ENCODE data around the gene TDRD10.

TDRD10 gene

DNA sequence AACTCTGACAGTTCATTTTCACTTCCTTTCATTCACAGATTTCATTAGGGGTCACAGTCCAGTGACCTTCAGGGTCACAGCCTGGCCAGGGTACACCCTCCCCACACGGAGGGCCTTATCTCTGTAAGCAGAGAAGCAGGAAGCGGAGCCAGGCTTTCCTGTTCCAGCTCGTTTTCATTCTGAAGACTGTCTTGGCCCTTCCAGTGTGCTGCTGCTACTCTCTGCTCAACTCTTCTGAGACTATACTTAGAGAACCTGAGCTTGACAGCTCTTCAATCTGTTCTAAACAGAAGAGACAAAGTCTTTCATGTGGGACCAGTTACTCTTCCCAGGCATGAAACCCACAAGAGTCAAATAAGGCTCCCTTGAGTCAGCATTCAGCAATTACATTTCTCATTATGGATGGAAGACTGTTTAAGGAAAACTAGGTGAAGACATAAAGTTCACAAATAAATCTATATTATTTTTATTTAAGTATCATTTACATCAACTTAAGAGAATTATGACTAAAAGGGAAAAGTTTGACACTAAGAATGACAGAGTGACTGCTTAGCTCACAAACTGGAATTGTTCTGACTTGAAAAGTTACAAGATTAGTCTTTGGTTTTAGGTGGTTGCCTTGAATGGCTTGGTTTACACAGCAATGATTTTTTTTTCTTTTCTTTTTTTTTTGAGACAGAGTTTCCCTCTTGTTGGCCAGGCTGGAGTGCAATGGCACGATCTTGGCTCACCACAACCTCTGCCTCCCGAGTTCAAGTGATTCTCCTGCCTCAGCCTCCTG lies 4.8 kb upstream of the TDRD10 start:
- Histone ChIP-seq H3K4me2 (ENCODE audit: low read length) (no peak overlapping the region), H3K36me3 (ENCODE audit: insufficient read depth, low read length) (no peaks in the 10 kb centered on the region), H3K4me1 (ENCODE audit: control insufficient read depth, insufficient read depth, low read length) (peaks cover 6% of the 10 kb centered on the region), H3K4me3 (ENCODE audit: low read length) (no peak overlapping the region), H3K27me3 (ENCODE audit: control insufficient read depth, insufficient read depth, low read length) (peaks cover 83% of the 10 kb centered on the region), H3K9me3 (replicated peaks; ENCODE audit: low read length) (no peaks in the 10 kb centered on the region), H3K9ac (ENCODE audit: low read depth, low read length) (no peak overlapping the region)

GRCh38 chr1:154499446-154499845 lies 2.6 kb upstream of the TDRD10 start:
- H3K27me3 ChIP-seq (ENCODE audit: control insufficient read depth, insufficient read depth, low read length), result peaks cover 84% of the 10 kb centered on the region
- no peak overlapping the region for H3K4me3 ChIP-seq (ENCODE audit: low read length)
- no peaks in the 10 kb centered on the region for H3K9me3 ChIP-seq (replicated peaks; ENCODE audit: low read length)
- no peak overlapping the region for H3K9ac ChIP-seq (ENCODE audit: low read depth, low read length)
- peaks cover 6% of the 10 kb centered on the region for H3K4me1 ChIP-seq (ENCODE audit: control insufficient read depth, insufficient read depth, low read length)
- H3K36me3 ChIP-seq (ENCODE audit: insufficient read depth, low read length), result no peaks in the 10 kb centered on the region
- H3K4me2 ChIP-seq (ENCODE audit: low read length), result no peak overlapping the region

DNA sequence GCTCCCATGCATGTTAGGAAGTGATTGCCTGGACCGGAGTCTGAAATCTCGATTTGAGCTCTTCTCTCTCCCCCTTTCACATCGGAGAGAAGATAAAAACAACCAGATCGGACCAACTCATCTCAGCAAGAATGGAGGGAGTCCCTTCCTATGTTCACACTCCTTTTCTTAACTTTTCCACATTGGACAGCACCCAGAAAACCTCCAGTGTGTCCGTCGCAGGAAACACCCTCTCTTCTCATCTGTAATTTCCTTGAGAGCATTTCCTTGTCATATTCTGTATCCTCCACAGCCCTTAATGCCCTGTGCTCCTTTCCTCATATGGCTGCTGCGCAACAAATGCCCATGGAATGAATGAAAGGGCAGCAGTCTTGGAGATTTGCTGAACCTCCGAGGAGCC lies 1.5 kb upstream of the TDRD10 start:
- H3K4me2 ChIP-seq (ENCODE audit: low read length), result no peak overlapping the region
- H3K4me1 ChIP-seq (ENCODE audit: control insufficient read depth, insufficient read depth, low read length), result peaks cover 6% of the 10 kb centered on the region
- H3K9ac ChIP-seq (ENCODE audit: low read depth, low read length), result no peak overlapping the region
- H3K4me3 ChIP-seq (ENCODE audit: low read length), result no peak overlapping the region
- H3K36me3 ChIP-seq (ENCODE audit: insufficient read depth, low read length), result no peaks in the 10 kb centered on the region
- H3K9me3 ChIP-seq (replicated peaks; ENCODE audit: low read length), result no peaks in the 10 kb centered on the region
- H3K27me3 ChIP-seq (ENCODE audit: control insufficient read depth, insufficient read depth, low read length), result peaks cover 87% of the 10 kb centered on the region

DNA sequence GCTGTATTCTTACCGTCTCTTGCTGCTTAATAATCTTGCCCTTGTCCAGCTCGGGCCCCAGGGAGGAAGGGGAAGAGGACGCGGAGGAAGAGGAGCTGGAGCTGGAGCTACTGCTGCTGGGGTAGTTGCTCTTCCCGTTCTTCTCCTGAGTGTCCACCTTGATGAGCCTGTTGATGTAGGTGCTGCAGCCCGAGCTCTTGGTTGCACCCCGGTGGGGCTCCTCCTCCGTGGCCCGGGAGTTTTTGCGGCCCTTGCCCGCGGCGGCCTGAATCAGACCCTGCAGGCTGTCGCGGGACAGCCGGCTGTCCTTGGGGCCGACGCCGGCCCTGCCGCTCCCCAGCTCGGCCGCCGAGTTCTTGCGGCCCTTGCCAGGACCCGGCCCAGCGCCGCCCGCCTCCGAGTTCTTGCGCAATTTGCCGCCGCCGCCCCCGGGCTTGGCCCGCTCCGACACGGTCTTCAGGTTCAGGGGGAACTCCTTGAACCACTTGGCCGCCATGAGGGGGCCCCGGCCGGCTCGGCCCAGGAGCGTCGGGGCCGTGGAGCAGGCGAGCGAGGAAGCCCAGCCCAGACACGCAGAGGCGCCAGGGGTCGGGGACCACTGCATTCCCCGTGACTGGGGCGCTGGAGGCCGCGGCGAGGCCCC lies 475 bp upstream of the TDRD10 start:
- H3K9ac ChIP-seq (ENCODE audit: low read depth, low read length), result no peak overlapping the region
- peaks cover 87% of the 10 kb centered on the region for H3K27me3 ChIP-seq (ENCODE audit: control insufficient read depth, insufficient read depth, low read length)
- H3K4me3 ChIP-seq (ENCODE audit: low read length), result no peak overlapping the region
- peak overlapping the region; percentile 57 for H3K4me2 ChIP-seq (ENCODE audit: low read length)
- no peaks in the 10 kb centered on the region for H3K9me3 ChIP-seq (replicated peaks; ENCODE audit: low read length)
- no peaks in the 10 kb centered on the region for H3K36me3 ChIP-seq (ENCODE audit: insufficient read depth, low read length)
- H3K4me1 ChIP-seq (ENCODE audit: control insufficient read depth, insufficient read depth, low read length), result peaks cover 6% of the 10 kb centered on the region

GRCh38 chr1:154502744-154503115 lies 711 bp downstream of the TDRD10 start:
- no peaks in the 10 kb centered on the region for H3K36me3 ChIP-seq (ENCODE audit: insufficient read depth, low read length)
- peaks cover 6% of the 10 kb centered on the region for H3K4me1 ChIP-seq (ENCODE audit: control insufficient read depth, insufficient read depth, low read length)
- H3K4me2 ChIP-seq (ENCODE audit: low read length), result no peak overlapping the region
- H3K27me3 ChIP-seq (ENCODE audit: control insufficient read depth, insufficient read depth, low read length), result peaks cover 89% of the 10 kb centered on the region
- H3K4me3 ChIP-seq (ENCODE audit: low read length), result no peak overlapping the region
- H3K9ac ChIP-seq (ENCODE audit: low read depth, low read length), result no peak overlapping the region
- H3K9me3 ChIP-seq (replicated peaks; ENCODE audit: low read length), result no peaks in the 10 kb centered on the region

DNA sequence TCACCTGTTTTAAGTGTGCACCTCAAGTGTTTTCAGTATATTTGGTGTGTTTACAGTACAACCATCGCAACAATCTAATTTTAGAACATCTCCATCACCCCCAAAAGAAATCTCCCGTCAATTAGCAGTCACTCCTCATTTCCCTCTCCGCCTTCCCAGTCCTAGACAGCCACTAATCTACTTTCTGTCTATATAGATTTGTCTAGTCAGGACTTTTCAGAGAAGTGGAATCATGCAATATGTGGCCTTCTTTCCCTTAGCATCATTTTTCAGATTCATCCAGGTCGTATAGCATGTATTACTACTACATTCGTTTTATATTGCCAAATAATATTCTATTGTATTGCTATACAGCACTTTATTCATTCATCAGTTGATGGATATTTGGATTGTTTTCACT lies 1.9 kb downstream of the TDRD10 start:
- no peak overlapping the region for H3K4me3 ChIP-seq (ENCODE audit: low read length)
- H3K36me3 ChIP-seq (ENCODE audit: insufficient read depth, low read length), result no peaks in the 10 kb centered on the region
- H3K4me2 ChIP-seq (ENCODE audit: low read length), result no peak overlapping the region
- no peak overlapping the region for H3K9ac ChIP-seq (ENCODE audit: low read depth, low read length)
- peaks cover 94% of the 10 kb centered on the region for H3K27me3 ChIP-seq (ENCODE audit: control insufficient read depth, insufficient read depth, low read length)
- peaks cover 6% of the 10 kb centered on the region for H3K4me1 ChIP-seq (ENCODE audit: control insufficient read depth, insufficient read depth, low read length)
- H3K9me3 ChIP-seq (replicated peaks; ENCODE audit: low read length), result no peaks in the 10 kb centered on the region

- H3K4me1 ChIP-seq (ENCODE audit: control insufficient read depth, insufficient read depth, low read length), result no peaks in the 10 kb centered on the region
- H3K4me3 ChIP-seq (ENCODE audit: low read length), result no peak overlapping the region
- no peak overlapping the region for H3K9ac ChIP-seq (ENCODE audit: low read depth, low read length)
- H3K4me2 ChIP-seq (ENCODE audit: low read length), result no peak overlapping the region
- H3K36me3 ChIP-seq (ENCODE audit: insufficient read depth, low read length), result no peaks in the 10 kb centered on the region
- H3K27me3 ChIP-seq (ENCODE audit: control insufficient read depth, insufficient read depth, low read length), result peaks cover 65% of the 10 kb centered on the region
- no peaks in the 10 kb centered on the region for H3K9me3 ChIP-seq (replicated peaks; ENCODE audit: low read length)
These were observed 10.7 kb downstream of the TDRD10 start for GRCh38 chr1:154512760-154513159.

DNA sequence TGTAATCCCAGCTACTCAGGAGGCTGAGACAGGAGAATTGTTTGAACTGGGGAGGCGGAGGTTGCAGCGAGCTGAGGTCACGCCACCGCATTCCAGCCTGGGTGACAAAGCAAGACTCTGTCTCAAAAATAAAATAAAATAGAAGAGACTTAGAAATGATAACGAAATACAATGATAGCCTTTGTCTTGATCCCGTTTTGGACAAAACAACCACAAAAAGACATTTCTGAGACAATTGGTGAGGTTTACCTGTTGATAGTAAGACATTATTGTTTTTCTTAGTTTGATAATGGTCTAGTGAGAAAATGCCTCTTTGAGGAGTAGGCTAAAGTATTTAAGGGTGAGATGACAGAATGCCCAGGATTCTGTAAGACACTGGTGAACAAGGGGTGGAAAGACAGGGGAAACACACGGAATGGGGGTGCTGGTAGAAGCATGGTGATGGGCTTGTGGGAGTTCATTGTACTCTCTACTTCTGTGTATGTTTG lies 12.1 kb downstream of the TDRD10 start:
- Histone ChIP-seq H3K9ac (ENCODE audit: low read depth, low read length) (no peak overlapping the region), H3K36me3 (ENCODE audit: insufficient read depth, low read length) (no peaks in the 10 kb centered on the region)

DNA sequence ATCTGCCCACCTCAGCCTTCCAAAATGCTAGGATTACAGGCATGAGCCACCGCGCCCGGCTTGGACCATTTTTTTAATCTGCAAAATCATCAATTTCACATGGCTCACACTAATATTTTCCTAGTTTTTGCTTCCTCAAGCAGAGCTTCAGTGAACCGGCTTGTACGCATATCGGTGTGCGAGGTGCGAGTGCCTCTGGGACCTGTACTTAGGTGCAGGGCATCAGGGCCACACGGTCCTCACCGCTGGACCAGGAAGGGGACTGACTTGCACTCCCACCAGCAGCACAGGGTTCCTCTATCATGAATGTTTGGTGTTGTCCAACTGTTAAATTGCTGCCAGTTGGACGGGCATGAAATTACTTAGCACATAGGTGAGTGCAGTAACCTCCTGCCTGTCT lies 15.6 kb downstream of the TDRD10 start:
- Histone ChIP-seq H3K4me2 (ENCODE audit: low read length) (no peak overlapping the region), H3K27me3 (ENCODE audit: control insufficient read depth, insufficient read depth, low read length) (peaks cover 87% of the 10 kb centered on the region), H3K36me3 (ENCODE audit: insufficient read depth, low read length) (no peaks in the 10 kb centered on the region), H3K9me3 (replicated peaks; ENCODE audit: low read length) (no peaks in the 10 kb centered on the region), H3K9ac (ENCODE audit: low read depth, low read length) (no peak overlapping the region), H3K4me1 (ENCODE audit: control insufficient read depth, insufficient read depth, low read length) (no peaks in the 10 kb centered on the region), H3K4me3 (ENCODE audit: low read length) (no peak overlapping the region)

More for the DNA sequence above, 12.1 kb downstream of the TDRD10 start:
- peaks cover 63% of the 10 kb centered on the region for H3K27me3 ChIP-seq (ENCODE audit: control insufficient read depth, insufficient read depth, low read length)
- no peaks in the 10 kb centered on the region for H3K4me1 ChIP-seq (ENCODE audit: control insufficient read depth, insufficient read depth, low read length)
- no peaks in the 10 kb centered on the region for H3K9me3 ChIP-seq (replicated peaks; ENCODE audit: low read length)
- no peak overlapping the region for H3K4me3 ChIP-seq (ENCODE audit: low read length)
- no peak overlapping the region for H3K4me2 ChIP-seq (ENCODE audit: low read length)

DNA sequence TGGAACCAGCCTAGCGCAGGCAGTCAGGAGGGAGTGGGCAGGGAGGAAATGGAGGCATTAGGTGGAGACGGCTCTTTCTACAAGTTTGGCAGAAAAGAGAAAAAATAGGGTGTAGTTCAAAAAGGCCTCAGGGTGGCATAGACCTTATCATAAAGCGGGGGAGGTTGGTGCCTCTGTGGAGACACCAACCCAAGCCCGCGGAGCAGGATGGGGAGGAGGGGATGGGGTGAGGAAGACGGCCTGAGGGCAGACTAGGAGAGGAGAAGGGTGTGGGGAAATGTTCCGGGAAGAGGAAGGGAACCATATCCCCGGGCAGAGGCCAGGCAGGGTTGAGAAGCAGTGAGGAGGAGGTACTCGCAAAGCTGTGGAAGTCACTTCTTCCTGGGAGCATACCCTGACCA lies 17.6 kb downstream of the TDRD10 start:
- Histone ChIP-seq H3K27me3 (ENCODE audit: control insufficient read depth, insufficient read depth, low read length) (peaks cover 83% of the 10 kb centered on the region), H3K9me3 (replicated peaks; ENCODE audit: low read length) (no peaks in the 10 kb centered on the region), H3K4me1 (ENCODE audit: control insufficient read depth, insufficient read depth, low read length) (no peaks in the 10 kb centered on the region), H3K36me3 (ENCODE audit: insufficient read depth, low read length) (no peaks in the 10 kb centered on the region), H3K9ac (ENCODE audit: low read depth, low read length) (no peak overlapping the region), H3K4me3 (ENCODE audit: low read length) (no peak overlapping the region), H3K4me2 (ENCODE audit: low read length) (no peak overlapping the region)

- no peaks in the 10 kb centered on the region for H3K9me3 ChIP-seq (replicated peaks; ENCODE audit: low read length)
- H3K9ac ChIP-seq (ENCODE audit: low read depth, low read length), result no peak overlapping the region
- H3K36me3 ChIP-seq (ENCODE audit: insufficient read depth, low read length), result no peaks in the 10 kb centered on the region
- no peak overlapping the region for H3K4me3 ChIP-seq (ENCODE audit: low read length)
- H3K27me3 ChIP-seq (ENCODE audit: control insufficient read depth, insufficient read depth, low read length), result peaks cover 84% of the 10 kb centered on the region
- H3K4me2 ChIP-seq (ENCODE audit: low read length), result no peak overlapping the region
- no peaks in the 10 kb centered on the region for H3K4me1 ChIP-seq (ENCODE audit: control insufficient read depth, insufficient read depth, low read length)
These were observed 18.3 kb downstream of the TDRD10 start for GRCh38 chr1:154520333-154520732.

GRCh38 chr1:154521695-154522094 lies 19.7 kb downstream of the TDRD10 start:
- Histone ChIP-seq H3K9me3 (replicated peaks; ENCODE audit: low read length) (no peaks in the 10 kb centered on the region), H3K36me3 (ENCODE audit: insufficient read depth, low read length) (no peaks in the 10 kb centered on the region), H3K4me1 (ENCODE audit: control insufficient read depth, insufficient read depth, low read length) (no peaks in the 10 kb centered on the region), H3K4me3 (ENCODE audit: low read length) (no peak overlapping the region), H3K9ac (ENCODE audit: low read depth, low read length) (no peak overlapping the region), H3K4me2 (ENCODE audit: low read length) (no peak overlapping the region), H3K27me3 (ENCODE audit: control insufficient read depth, insufficient read depth, low read length) (peaks cover 72% of the 10 kb centered on the region)

All from skeletal muscle satellite cell (primary cell).